Left lung (tissue), 10 donors: ENCODE results near the gene UNC79. TPM values are rescaled to one million over a fixed set of nuclear protein-coding genes. Genes with fewer than 3 reads are reported as not detected.

Experiments
- ATAC-seq: fragments of 200-7000 bp; cut with Tn5 transposase; one replicate; pipeline ENCODE4 v1.9.1; 2020; ENCODE audit warnings: moderate library complexity
- DNase-seq, 4 donors: peaks; one replicate each; pipeline ENCODE4 v3.0.0-alpha.2; 2013 to 2020
- H3K27ac ChIP-seq, 2 donors: fragments of 200-600 bp; sonication (generic) in 1 of 2; one replicate each; pipeline versions ENCODE4 v1.5.0 to v1.8.0; 2020 to 2021
- H3K27me3 ChIP-seq, 2 donors: fragments of 200-600 bp; sonication (generic) in 1 of 2; one replicate each; pipeline versions ENCODE4 v1.5.0 to v1.8.0; 2020 to 2021
- H3K36me3 ChIP-seq, 2 donors: fragments of 200-600 bp; sonication (generic) in 1 of 2; one replicate each; pipeline versions ENCODE4 v1.5.0 to v1.8.0; 2020 to 2021
- H3K4me1 ChIP-seq, 2 donors: fragments of 200-600 bp; one replicate each; pipeline ENCODE4 v1.8.0; 2021
- H3K4me3 ChIP-seq, 2 donors: fragments of 200-600 bp; sonication (generic) in 1 of 2; one replicate each; pipeline versions ENCODE4 v1.5.0 to v1.8.0; 2020 to 2021; ENCODE audit warnings: mild to moderate bottlenecking in 1 of 2
- H3K9me3 ChIP-seq, 2 donors: fragments of 200-600 bp; sonication (generic) in 1 of 2; one replicate each; pipeline versions ENCODE4 v1.5.0 to v1.8.0; 2020 to 2021
- intact Hi-C, 2 donors: fragments of 100-400 bp; cut with DNase I; formaldehyde crosslinking; loops; one replicate each; pipeline versions ENCODE4 v1.11.2 to v1.14.2; 2022
- polyA plus RNA-seq, 6 donors: library from polyadenylated mRNA; unstranded; fragments of 120-200 nt; gene quantifications; one replicate each; pipeline ENCODE4 v1.2.1, GENCODE V29; 2013; ENCODE audit not compliant: insufficient read length in 6 of 6
- total RNA-seq, 2 donors: library from RNA; stranded (reverse); fragmentation: NEBNext Ultra II Directional; extraction: Animal tissue kit (Norgen Biotek cat#: 25700); gene quantifications; one replicate each; pipeline ENCODE4 v1.2.1, GENCODE V29; 2021
- TF ChIP-seq, protein P1 (sequence below), 2 donors: fragments of 200-600 bp; sonication (generic) in 1 of 2; IDR thresholded peaks; one replicate each; pipeline versions ENCODE4 v1.5.0 to v1.8.0; 2021; ENCODE audit warnings: antibody characterized with exemption in 2 of 2
- donor health status: DM: no; HTN: yes; CAD: no.
- donor health status: DM: no; HTN: no; CAD: no.

Gene UNC79
- total and polyA plus RNA-seq, 8 donors = 0.13 to 0.65 (median 0.46) TPM

DNA sequence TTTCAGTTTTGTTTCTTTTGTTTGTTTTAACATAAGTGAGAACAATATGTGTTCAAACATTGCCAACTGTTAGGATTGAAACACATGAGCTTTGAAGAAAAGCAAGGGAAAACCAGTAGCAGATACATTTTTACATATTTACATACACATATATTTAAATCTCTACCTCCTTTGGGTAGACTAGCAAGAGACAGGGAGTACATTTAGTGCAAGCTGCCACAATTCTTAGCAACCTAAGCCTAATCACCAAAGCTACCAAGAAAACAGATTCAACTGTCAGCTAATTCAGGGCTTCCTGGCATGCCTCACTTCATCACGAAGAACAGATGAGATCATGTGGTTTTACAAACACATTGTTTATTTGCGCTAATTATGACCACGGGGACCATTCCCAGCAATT lies 214.5 kb downstream of the UNC79 start:
- no peak for ATAC-seq

DNA sequence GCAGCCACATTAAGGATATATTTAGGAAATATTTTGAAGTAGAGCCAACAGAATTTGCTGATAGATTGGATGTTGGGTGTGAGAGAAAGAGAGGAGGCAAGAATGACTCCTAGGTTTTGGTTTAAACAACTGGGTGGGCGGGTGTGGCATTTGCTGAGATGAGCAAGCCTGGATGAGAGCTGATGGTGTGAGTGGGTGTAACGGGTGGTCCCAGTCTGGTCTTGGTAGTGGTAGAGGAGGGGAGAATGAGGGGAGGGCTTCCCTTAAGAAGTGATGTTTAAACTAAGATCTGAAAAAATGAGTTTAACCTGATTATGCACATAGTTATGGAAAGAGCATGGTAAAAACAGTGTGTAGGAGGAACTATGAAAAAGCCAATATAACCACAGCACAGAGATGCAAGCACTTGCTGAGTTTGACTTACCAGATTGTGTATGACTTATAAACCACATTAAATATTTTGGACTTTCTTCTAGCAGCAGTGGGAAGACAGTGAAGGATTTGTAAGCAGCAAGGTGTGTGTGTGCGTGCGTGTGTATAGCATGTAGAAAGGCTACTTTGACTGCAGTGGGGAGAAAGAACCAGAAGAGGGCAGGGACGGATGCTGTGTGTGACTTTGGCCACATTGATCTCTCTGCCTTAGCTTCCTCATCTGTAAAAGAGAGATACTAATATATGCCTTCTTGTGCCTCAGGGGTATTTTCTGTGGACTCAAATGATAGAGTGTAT lies 217.9 kb downstream of the UNC79 start:
- H3K4me3 ChIP-seq = no peak overlapping the region
- H3K9me3 ChIP-seq = no peaks in the 10 kb centered on the region
- intact Hi-C loops = no loop called here
- H3K36me3 ChIP-seq = no peaks in the 10 kb centered on the region
- ATAC-seq = peak; percentile 55
- H3K27ac ChIP-seq = no peak overlapping the region
- TF ChIP-seq, protein P1, sequence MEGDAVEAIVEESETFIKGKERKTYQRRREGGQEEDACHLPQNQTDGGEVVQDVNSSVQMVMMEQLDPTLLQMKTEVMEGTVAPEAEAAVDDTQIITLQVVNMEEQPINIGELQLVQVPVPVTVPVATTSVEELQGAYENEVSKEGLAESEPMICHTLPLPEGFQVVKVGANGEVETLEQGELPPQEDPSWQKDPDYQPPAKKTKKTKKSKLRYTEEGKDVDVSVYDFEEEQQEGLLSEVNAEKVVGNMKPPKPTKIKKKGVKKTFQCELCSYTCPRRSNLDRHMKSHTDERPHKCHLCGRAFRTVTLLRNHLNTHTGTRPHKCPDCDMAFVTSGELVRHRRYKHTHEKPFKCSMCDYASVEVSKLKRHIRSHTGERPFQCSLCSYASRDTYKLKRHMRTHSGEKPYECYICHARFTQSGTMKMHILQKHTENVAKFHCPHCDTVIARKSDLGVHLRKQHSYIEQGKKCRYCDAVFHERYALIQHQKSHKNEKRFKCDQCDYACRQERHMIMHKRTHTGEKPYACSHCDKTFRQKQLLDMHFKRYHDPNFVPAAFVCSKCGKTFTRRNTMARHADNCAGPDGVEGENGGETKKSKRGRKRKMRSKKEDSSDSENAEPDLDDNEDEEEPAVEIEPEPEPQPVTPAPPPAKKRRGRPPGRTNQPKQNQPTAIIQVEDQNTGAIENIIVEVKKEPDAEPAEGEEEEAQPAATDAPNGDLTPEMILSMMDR (IDR thresholded peaks at IDR 0.05) = no peak
- H3K27me3 ChIP-seq = peaks cover 0 to 11% of the 10 kb centered on the region in 2 donors
- DNase-seq = peak in 1 of 4 donors; percentile 3
- H3K4me1 ChIP-seq = no peaks in the 10 kb centered on the region

More for the DNA sequence above, 214.5 kb downstream of the UNC79 start:
- no peaks in the 10 kb centered on the region for H3K9me3 ChIP-seq
- no peaks in the 10 kb centered on the region for H3K4me1 ChIP-seq
- intact Hi-C loops = no loop called here
- H3K36me3 ChIP-seq = no peaks in the 10 kb centered on the region
- no peak overlapping the region for H3K27ac ChIP-seq
- TF ChIP-seq, protein P1 (IDR thresholded peaks at IDR 0.05) = no peak
- no peak overlapping the region for H3K4me3 ChIP-seq
- DNase-seq = peak in 1 of 4 donors; percentile 1
- peaks cover 0 to 5% of the 10 kb centered on the region in 2 donors for H3K27me3 ChIP-seq

DNA sequence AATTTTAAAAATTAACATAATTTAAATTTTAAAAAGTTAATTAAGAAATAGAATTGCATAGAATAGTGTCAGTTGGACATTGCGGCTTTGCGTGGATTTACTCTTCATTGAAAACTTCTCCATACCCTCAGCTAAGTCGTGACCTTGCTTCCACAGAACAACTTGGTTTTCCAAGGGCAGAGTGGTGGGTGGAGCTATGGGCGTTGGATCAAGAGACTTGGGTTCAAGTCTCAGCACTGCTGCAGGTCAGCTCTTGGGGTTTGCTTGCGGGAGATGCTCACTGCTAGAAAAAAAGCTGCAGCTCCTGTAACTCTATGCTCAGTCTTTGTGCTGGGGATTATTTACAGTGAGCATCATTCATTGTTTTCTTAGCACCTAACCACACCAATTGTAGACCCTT lies 223.9 kb downstream of the UNC79 start:
- H3K27ac ChIP-seq = no peak overlapping the region
- intact Hi-C loops = no loop called here
- no peaks in the 10 kb centered on the region for H3K9me3 ChIP-seq
- no peaks in the 10 kb centered on the region for H3K4me1 ChIP-seq
- peaks cover 0 to 39% of the 10 kb centered on the region in 2 donors for H3K27me3 ChIP-seq
- no peaks in the 10 kb centered on the region for H3K36me3 ChIP-seq
- no peak overlapping the region for H3K4me3 ChIP-seq
- TF ChIP-seq, protein P1 (IDR thresholded peaks at IDR 0.05) = no peak
- ATAC-seq (no peak), DNase-seq (no peak)

DNA sequence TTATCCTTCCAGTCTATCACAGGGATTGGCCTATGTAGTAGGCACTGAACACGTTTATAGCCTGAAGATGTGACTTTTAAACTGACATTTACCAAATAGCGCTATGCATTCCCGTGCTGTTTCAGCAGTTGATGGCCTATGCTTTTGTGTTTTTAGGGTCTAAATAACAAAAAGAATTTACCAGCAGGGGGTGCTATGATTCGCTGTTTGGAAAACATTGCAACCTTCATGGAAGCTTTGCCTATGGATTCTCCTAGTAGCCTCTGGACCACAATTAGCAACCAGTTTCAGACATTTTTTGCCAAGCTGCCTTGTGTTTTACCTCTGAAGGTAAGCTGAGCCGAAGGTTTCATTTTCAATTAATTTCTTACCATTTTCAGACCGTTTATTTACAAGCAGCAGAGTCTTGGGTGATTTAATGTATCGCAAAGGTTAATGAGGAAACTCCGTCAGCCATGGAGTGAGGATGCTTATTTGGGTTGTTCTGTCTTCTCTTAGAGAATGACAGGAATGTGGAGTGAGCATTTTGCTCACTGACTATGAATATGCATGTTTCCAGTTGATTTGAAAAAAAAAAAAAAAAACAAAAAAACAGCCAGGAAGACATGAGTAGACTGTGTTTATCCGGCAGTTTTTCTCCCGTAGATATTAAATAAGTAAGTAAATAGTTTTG lies 224.5 kb downstream of the UNC79 start:
- intact Hi-C loops = loop anchor here in 1 of 2 donors (5.0 kb wide), 1 partner anchor 237 kb away; no protein-coding TSS in a partner anchor
- Histone ChIP-seq H3K27me3 (peaks cover 0 to 39% of the 10 kb centered on the region in 2 donors), H3K9me3 (no peaks in the 10 kb centered on the region), H3K4me3 (no peak overlapping the region), H3K27ac (no peak overlapping the region), H3K4me1 (no peaks in the 10 kb centered on the region), H3K36me3 (no peaks in the 10 kb centered on the region)
- TF ChIP-seq, protein P1 (IDR thresholded peaks at IDR 0.05) = peak; percentile 30 to 50
- ATAC-seq = peak; percentile 58
- DNase-seq = peak in 2 of 4 donors; percentile 38 to 61

DNA sequence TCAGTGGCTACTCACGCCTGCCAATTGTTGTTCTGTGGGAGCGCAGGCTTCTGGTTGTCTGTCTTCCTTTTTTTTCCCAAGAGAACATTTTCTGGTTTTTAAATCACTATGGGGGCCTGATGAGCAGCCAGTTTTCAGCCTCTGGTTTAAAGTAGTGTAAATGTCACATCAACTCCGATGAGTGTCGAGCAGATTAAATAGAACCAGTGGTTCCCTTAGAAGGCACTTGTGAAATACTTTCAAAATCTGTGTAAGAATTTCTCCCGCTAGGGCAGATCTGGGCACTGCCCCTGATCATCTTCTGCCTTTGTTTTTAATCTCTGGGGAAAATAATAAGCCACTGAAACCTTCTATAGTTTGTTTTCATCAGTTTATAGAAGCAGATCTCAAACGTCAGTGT lies 227.1 kb downstream of the UNC79 start:
- no peaks in the 10 kb centered on the region for H3K4me1 ChIP-seq
- no peak overlapping the region for H3K27ac ChIP-seq
- H3K4me3 ChIP-seq = no peak overlapping the region
- intact Hi-C loops = loop anchor here in 1 of 2 donors (5.0 kb wide), 1 partner anchor 234 kb away; no protein-coding TSS in a partner anchor
- ATAC-seq (no peak), DNase-seq (no peak)
- no peaks in the 10 kb centered on the region for H3K9me3 ChIP-seq
- TF ChIP-seq, protein P1 (IDR thresholded peaks at IDR 0.05) = no peak
- peaks cover 0 to 34% of the 10 kb centered on the region in 2 donors for H3K27me3 ChIP-seq
- no peaks in the 10 kb centered on the region for H3K36me3 ChIP-seq
